ENCODE measurements around the gene SMTNL2.
A peak's percentile ranks its signal among the peaks of the same experiment; 100 is the strongest.
"Not testable (repeated sequence)": the region's sequence is repeated elsewhere in the genome, so short reads cannot be mapped to it uniquely, and the experiment has no call there.

The SMTNL2 gene

GRCh38 chr17:4587195-4587594 lies 2.9 kb downstream of the SMTNL2 start:
- no peak for DNase-seq

DNA sequence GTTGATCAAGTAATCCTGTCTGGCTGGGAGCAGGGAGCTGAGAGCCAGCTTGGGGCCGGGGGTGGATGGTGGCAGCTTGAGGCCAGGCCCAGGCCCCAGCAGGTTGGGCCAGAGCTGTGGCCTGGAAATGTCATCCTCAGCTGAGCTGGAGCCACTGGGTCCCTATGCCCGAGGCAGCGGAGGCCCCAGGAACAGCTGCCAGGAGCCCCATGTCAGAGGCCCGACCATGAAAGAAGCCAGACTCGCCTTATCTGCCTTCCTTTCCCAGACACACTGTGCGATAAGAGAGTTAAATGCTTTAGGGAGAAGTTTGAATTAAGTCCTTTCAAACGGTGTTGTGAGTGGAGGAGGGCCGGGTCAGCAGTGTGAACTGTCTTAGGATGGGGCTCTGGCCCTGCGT lies 3.5 kb downstream of the SMTNL2 start:
- DNase-seq = no peak

GRCh38 chr17:4588391-4588790 lies 4.1 kb downstream of the SMTNL2 start:
- no peak for DNase-seq

GRCh38 chr17:4588898-4589625 lies 4.7 kb downstream of the SMTNL2 start:
- no peak for DNase-seq

DNA sequence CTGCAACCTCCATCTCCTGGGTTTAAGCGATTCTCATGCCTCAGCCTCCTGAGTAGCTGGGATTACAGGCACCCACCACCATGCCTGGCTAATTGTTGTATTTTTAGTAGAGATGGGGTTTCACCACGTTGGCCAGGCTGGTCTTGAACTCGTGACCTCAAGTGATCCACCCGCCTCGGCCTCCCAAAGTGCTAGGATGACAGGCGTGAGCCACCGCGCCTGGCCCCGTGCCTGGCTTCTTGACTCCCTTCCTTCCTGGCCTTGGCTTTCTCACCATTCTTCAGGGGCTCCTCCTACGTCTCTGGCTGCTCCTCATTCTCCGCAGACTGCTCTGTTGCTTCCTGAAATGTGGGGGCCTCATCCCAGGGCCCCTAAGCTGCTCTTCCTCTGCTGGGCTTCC lies 5.7 kb downstream of the SMTNL2 start:
- not testable (repeated sequence) for DNase-seq

DNA sequence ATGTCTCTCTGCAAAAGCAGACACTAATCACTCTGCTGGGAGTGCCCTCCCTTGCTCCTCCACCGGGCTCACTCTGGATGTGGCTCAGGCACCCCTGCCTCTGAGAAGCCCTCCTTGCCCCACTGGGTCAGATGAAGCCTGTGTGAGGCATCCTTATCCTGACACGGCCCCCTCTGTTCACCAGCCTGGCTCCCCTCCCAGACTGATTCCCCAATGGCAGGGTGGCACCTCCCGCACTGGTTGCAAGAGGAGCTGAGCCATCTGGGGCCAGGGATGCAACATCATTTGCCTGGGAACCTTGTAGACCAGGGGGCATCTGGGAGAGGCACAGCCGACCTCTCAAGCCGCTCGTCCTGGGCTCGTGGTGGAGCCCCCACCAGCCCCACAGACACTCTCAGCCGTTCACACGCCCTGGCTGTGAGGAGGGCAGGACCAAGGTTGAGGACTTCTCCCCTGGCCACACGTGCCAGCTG lies 6.7 kb downstream of the SMTNL2 start:
- peak; percentile 45 to 52 for DNase-seq

- peak in 1 of 2 experiments; percentile 35 for DNase-seq
Observed at GRCh38 chr17:4591529-4591928, 7.2 kb downstream of the SMTNL2 start.

DNA sequence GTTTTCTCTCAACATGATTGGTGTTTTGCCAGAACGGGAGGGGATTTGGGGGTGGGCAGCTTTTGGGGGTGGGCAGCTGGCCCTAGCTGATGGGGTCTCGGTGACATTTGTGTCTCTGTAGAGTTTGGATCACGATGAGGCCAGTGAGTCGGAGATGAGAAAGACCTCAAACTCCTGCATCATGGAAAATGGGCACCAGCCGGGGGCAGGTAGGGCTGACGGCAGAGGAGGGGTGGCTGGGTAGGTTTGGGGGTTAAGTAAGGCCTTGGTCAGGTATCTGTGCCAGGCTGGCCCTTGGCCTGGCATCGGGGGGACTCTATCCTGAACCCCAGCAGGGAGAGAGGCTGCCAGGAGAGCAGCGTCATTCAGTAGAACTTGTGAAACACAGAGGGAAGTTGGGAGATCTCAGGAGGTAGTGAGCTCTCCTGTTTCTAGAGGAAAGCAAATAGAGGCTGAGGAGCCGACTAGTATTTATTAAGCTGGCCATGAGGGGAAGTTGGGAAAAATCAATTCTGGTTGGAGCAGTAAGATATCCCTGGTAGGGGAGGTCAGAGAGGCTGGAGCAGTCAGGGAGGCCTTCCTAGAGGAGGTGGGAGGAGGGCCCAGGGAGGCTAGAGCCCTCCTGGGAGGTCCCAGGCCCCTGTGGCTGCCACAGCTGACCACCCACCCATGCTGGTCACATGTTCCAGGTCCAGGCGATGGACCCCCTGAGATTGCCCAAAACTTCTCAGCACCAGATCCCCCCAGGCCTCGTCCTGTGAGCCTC lies 8.1 kb downstream of the SMTNL2 start:
- DNase-seq = no peak

- no peak for DNase-seq
Observed at GRCh38 chr17:4593021-4593421, 8.7 kb downstream of the SMTNL2 start.

DNA sequence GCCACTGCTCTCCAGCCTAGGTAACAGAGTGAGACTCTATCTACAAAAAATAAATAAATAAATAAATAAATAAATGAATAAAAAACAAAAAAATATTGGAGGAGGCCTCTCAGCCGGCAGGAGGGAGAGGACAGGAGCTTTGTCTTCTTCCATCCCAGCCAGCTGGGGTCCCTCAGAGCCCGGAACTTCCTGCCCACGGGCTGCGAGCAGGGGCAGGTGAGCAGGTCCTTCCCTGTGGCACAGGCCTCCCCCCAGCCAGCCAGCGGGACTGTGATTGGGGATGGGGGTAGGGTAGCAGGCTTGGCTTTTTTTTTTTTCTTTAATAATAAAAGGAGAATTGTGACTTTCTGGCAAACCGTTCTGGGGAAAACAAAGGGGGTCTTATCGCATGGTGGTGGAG lies 10.1 kb downstream of the SMTNL2 start:
- no peak for DNase-seq

DNA sequence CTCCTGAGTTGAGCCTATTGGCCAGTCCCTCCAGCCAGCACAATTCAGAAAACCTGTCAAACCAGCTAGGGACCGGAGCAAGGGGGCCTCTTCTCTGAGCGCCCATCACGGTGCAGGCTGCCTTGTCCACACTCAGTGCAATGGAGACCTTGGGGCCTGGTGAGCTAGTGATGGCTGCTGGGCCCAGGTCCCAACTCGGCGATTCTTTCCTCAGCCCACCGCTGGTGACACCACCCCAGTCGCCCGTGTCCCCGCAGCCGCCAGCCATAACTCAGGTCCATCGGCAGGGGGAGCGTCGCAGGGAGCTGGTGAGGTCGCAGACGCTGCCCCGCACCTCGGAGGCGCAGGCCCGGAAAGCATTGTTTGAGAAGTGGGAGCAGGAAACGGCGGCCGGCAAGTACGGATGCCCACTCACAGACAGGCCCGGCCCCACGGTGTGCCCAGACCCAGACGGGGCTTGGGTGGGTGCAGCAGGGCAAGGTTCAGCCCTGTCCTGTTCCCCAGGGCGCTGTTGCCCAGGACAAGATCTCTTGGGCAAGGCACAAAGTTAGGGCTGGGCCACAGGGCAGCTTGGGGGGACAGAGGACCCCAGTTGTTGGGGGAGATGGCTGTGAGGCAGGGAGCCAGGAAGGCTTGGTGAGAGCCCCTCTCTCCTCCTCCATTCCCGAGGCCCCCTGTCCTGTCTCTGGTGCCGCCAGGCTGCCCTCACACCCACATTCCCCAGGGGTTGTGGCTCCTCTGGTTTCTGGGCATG lies 10.8 kb downstream of the SMTNL2 start:
- DNase-seq = no peak

GRCh38 chr17:4595685-4596342 lies 11.5 kb downstream of the SMTNL2 start:
- DNase-seq = not testable (repeated sequence)

GRCh38 chr17:4596636-4597380 lies 12.5 kb downstream of the SMTNL2 start:
- DNase-seq = no peak

- DNase-seq = no peak
Observed at GRCh38 chr17:4597975-4598374, 13.6 kb downstream of the SMTNL2 start.

- no peak for DNase-seq
Observed at GRCh38 chr17:4598776-4599504, 14.6 kb downstream of the SMTNL2 start.

DNA sequence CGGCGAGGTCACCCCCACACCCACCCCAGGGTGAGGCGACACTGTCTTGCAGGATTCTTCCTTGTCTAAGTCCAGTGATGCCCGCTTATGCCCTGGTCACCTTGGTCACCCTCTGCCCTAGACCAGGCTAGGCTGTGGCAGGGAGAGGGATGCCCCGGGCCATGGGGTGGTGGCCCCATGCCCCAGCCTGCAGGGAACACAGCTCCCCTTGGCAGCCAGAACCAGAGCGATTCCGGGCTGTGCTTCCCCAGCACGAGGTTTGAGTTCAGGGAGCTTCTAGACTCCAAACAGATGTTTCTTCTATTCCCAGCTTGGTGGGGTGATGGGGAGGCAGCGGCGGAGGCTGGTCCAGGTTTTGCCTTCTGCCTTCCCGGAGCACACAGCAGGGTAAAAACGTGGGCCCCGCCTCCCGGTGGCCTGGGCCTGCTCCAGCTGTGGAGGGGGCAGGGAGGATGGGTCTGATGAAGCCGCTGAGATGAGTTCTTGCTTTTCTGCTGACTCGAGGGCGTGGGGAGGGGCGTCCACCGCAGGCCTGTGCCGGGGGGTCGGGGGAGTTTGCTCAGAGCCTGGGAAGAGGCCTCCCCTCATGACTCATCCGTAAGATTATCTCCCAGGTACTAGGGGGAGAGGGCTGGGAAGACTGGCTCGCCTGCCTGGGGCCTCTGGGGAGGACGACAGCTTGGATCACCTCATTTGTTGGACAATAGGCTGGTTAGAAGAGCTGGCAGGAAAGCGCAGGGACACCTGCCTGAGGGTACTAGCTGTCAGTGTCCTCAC lies 15.4 kb downstream of the SMTNL2 start:
- DNase-seq = peak; percentile 5 to 83

DNA sequence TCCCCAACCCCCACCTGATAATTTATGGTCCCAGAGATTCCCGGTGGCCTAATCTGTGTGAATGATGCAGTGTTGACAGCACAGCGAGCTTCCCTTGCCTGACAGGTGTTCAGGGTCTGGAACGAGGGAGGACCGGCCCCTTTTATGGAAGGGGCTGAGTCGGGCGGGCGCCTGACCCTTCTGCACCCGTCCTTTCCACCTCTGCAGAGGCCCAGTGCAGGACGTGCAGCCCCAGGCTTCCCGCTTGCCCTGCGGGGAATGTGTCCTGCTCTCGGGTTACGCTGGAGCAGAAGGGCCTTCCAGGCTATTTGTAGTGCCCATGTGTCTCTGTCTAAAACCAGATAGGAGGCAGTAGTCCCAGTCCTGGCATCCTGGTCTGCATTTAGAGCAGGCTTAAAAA lies 16.2 kb downstream of the SMTNL2 start:
- DNase-seq = peak in 1 of 2 experiments; percentile 49

- no peak for DNase-seq
Observed at GRCh38 chr17:4601326-4601725, 17.0 kb downstream of the SMTNL2 start.

GRCh38 chr17:4602041-4602440 lies 17.7 kb downstream of the SMTNL2 start:
- DNase-seq = no peak

- DNase-seq = peak; percentile 89 to 96
Observed at GRCh38 chr17:4604111-4604644, 19.8 kb downstream of the SMTNL2 start.
